ENCODE data around the gene TMEM223. TPM values are rescaled to one million over a fixed set of nuclear protein-coding genes. Genes with fewer than 3 reads are reported as not detected.

The TMEM223 gene
- total and polyA plus RNA-seq, 9 of the 15 experiments (the other 6 are each of a cell fraction or from before 2014, with no cell fraction given), result 5.9 to 34.5 (median 19.6) TPM

DNA sequence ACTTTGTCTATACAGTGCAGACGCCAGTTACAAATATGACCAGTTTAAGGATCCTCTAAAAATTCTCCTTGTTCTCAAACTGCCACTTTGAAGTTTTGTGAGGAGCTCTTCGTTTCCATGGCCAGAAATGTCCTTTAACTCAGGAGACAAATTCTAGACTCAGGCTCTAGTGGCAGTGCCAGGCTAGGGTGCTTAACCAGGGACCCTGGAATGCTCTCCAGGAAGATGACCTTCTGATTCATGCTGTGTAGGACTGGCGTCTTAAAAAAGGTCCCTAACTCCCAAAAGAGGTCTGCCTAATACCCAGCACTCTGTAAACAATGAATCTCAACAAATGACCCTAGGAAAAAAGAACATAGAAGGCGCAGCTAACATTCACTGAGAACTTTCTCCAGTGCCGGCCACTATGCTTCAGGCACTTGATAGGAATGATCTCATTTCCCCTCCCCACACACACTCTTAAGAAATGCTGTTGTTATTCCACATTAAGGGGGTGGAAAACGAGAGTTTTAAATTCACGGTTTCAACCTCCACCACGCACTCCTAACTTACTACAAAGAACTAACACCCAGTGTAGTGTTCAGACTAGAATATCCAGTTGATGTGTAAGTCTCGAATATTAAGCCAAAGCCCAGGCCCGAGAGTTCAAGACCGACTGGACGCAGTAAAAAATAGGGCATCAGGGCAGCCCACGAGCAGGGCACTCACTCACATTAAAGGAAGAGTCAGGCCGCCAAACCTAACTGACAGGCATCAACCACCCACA is 12.7 kb upstream of the TMEM223 start:
- DNase-seq (ENCODE audit: extremely low read depth in 1 of 4, low spot score in 3 of 4) (peak in 2 of 4 experiments; percentile 16 to 19), ATAC-seq (peak; percentile 10; the same call in 1 of the 3 replicates), FAIRE-seq (no peak)
- Histone ChIP-seq H3K4me3 (peak overlapping the region; percentile 94), H3K9me1 (ENCODE audit: control insufficient read depth, insufficient read depth, low read length) (no peaks in the 10 kb centered on the region), H3K4me2 (ENCODE audit: insufficient read depth, low read length) (peak overlapping the region; percentile 97), H2AFZ (ENCODE audit: low read depth, low read length) (peak overlapping the region; percentile 70; the same call in 1 of the 2 replicates), H3K9ac (ENCODE audit: insufficient read depth in 1 of 2, low read depth in 2 of 2, low read length in 2 of 2) (peak overlapping the region; percentile 90 to 97), H3K9me3 (replicated peaks; ENCODE audit: control insufficient read depth, insufficient read depth, low read depth, low read length) (no peaks in the 10 kb centered on the region), H3K79me2 (ENCODE audit: control insufficient read depth, insufficient read depth, low read length) (peaks cover 28% of the 10 kb centered on the region), H3K27me3 (ENCODE audit: control insufficient read depth in 2 of 2, insufficient read depth in 2 of 2, low read length in 2 of 2) (no peaks in the 10 kb centered on the region), H3K27ac (ENCODE audit: extremely low read depth, low read depth, low read length) (peak overlapping the region; percentile 74), H4K20me1 (replicated peaks; ENCODE audit: control insufficient read depth, insufficient read depth, low read length) (peaks cover 9% of the 10 kb centered on the region; the same call in 1 of the 2 replicates), H3K36me3 (ENCODE audit: control insufficient read depth, insufficient read depth, low read length) (peaks cover 47% of the 10 kb centered on the region), H3K4me1 (replicated peaks in 1 of 2; ENCODE audit: control insufficient read depth in 2 of 2, insufficient read depth in 2 of 2, low read length in 2 of 2) (peaks cover 11 to 19% of the 10 kb centered on the region in 2 experiments; a peak in 4 of 5 replicates)
- WGBS (ENCODE audit: insufficient coverage, low coverage, missing lambda C conversion rate), result 4% methylated on average over 14 of the region's 14 CpGs
- POLR2A ChIA-PET, result interaction anchor here (0.6 to 5.5 kb wide), 21 partner anchors 12 to 128 kb away, joined by 3 to 116 read pairs (median 4); partner anchors contain the start of genes SLC3A2, STX5, TAF6L and TEX54
- in situ Hi-C loops (cut with MboI) (no loop called here), intact Hi-C loops (cut with micrococcal nuclease) (loop anchor here (1.0 to 5.0 kb wide), 3 partner anchors 27 to 58 kb away; no protein-coding TSS in a partner anchor)
- BruUV-seq (replicated peaks), result TSS peak; percentile 68
- CTCF ChIA-PET (ENCODE audit: low intra/inter-chr PET ratio), result interaction anchor here (0.6 kb wide), 1 partner anchor 1057 kb away, joined by 3 read pairs; no protein-coding TSS in a partner anchor
- no peak for TF ChIP-seq PTBP1 (IDR thresholded peaks at IDR 0.05; ENCODE audit: low read depth, low read length)
- no peak for TF ChIP-seq HLTF (IDR thresholded peaks at IDR 0.05)
- no peak for TF ChIP-seq BRF1 (IDR thresholded peaks at IDR 0.05; ENCODE audit: borderline replicate concordance, extremely low read depth, insufficient read length)
- TF ChIP-seq ZNF175 (CRISPR knock-in tag; IDR thresholded peaks at IDR 0.05; ENCODE audit: low read depth), result no peak
- TF ChIP-seq SIN3A (IDR thresholded peaks at IDR 0.05; ENCODE audit: borderline replicate concordance in 2 of 2, control insufficient read depth in 1 of 2, low read depth in 2 of 2, low read length in 2 of 2), result 0 out of 4 replicates have a peak, but pooled peaks of 1 of the 2 experiments have one; percentile 44
- no peak for TF ChIP-seq U2AF1 (optimal IDR thresholded peaks at IDR 0.05; ENCODE audit: low read depth, low read length)
- no peak for TF ChIP-seq SMAD4 (CRISPR knock-in tag; conservative IDR thresholded peaks at IDR 0.05)
- no peak for TF ChIP-seq ELF2 (CRISPR knock-in tag; IDR thresholded peaks at IDR 0.05)
- TF ChIP-seq, protein P1, sequence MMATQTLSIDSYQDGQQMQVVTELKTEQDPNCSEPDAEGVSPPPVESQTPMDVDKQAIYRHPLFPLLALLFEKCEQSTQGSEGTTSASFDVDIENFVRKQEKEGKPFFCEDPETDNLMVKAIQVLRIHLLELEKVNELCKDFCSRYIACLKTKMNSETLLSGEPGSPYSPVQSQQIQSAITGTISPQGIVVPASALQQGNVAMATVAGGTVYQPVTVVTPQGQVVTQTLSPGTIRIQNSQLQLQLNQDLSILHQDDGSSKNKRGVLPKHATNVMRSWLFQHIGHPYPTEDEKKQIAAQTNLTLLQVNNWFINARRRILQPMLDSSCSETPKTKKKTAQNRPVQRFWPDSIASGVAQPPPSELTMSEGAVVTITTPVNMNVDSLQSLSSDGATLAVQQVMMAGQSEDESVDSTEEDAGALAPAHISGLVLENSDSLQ (IDR thresholded peaks at IDR 0.05), result 0 out of 2 replicates have a peak, but pooled peaks have one; percentile 28
- TF ChIP-seq, protein P2, sequence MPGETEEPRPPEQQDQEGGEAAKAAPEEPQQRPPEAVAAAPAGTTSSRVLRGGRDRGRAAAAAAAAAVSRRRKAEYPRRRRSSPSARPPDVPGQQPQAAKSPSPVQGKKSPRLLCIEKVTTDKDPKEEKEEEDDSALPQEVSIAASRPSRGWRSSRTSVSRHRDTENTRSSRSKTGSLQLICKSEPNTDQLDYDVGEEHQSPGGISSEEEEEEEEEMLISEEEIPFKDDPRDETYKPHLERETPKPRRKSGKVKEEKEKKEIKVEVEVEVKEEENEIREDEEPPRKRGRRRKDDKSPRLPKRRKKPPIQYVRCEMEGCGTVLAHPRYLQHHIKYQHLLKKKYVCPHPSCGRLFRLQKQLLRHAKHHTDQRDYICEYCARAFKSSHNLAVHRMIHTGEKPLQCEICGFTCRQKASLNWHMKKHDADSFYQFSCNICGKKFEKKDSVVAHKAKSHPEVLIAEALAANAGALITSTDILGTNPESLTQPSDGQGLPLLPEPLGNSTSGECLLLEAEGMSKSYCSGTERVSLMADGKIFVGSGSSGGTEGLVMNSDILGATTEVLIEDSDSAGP (CRISPR knock-in tag; IDR thresholded peaks at IDR 0.05), result no peak
- TF ChIP-seq, protein P3, sequence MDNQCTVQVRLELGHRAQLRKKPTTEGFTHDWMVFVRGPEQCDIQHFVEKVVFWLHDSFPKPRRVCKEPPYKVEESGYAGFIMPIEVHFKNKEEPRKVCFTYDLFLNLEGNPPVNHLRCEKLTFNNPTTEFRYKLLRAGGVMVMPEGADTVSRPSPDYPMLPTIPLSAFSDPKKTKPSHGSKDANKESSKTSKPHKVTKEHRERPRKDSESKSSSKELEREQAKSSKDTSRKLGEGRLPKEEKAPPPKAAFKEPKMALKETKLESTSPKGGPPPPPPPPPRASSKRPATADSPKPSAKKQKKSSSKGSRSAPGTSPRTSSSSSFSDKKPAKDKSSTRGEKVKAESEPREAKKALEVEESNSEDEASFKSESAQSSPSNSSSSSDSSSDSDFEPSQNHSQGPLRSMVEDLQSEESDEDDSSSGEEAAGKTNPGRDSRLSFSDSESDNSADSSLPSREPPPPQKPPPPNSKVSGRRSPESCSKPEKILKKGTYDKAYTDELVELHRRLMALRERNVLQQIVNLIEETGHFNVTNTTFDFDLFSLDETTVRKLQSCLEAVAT (IDR thresholded peaks at IDR 0.05), result 0 out of 4 replicates have a peak, but pooled peaks of 1 of the 2 experiments have one; percentile 17
- TF ChIP-seq, protein P4, sequence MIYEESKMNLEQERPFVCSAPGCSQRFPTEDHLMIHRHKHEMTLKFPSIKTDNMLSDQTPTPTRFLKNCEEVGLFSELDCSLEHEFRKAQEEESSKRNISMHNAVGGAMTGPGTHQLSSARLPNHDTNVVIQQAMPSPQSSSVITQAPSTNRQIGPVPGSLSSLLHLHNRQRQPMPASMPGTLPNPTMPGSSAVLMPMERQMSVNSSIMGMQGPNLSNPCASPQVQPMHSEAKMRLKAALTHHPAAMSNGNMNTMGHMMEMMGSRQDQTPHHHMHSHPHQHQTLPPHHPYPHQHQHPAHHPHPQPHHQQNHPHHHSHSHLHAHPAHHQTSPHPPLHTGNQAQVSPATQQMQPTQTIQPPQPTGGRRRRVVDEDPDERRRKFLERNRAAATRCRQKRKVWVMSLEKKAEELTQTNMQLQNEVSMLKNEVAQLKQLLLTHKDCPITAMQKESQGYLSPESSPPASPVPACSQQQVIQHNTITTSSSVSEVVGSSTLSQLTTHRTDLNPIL (CRISPR knock-in tag; IDR thresholded peaks at IDR 0.05), result no peak
- no peak for TF ChIP-seq RBM34 (IDR thresholded peaks at IDR 0.05; ENCODE audit: borderline replicate concordance, insufficient read depth, low read length)
- TF ChIP-seq TBL1XR1 (IDR thresholded peaks at IDR 0.05; ENCODE audit: low read length in 2 of 2), result 0 out of 4 replicates have a peak, but pooled peaks of 1 of the 2 experiments have one; percentile 51
- no peak for TF ChIP-seq PHF20 (IDR thresholded peaks at IDR 0.05; ENCODE audit: partially characterized antibody)

All from K562 (cell line).